CD4-positive, alpha-beta T cell treated with Interferon gamma for 1 hour (primary cell): Measurements from ENCODE around the gene STARD13.

ENCODE experiments used
- DNase-seq: peaks from one replicate; pipeline ENCODE4 v3.0.0-alpha.2; 2020

The STARD13 gene

GRCh38 chr13:33139780-33140535 is 145.6 kb downstream of the STARD13 start:
- no peak for DNase-seq

GRCh38 chr13:33139184-33139583 is 146.4 kb downstream of the STARD13 start:
- no peak for DNase-seq

GRCh38 chr13:33138441-33138840 is 147.1 kb downstream of the STARD13 start:
- no peak for DNase-seq

DNA sequence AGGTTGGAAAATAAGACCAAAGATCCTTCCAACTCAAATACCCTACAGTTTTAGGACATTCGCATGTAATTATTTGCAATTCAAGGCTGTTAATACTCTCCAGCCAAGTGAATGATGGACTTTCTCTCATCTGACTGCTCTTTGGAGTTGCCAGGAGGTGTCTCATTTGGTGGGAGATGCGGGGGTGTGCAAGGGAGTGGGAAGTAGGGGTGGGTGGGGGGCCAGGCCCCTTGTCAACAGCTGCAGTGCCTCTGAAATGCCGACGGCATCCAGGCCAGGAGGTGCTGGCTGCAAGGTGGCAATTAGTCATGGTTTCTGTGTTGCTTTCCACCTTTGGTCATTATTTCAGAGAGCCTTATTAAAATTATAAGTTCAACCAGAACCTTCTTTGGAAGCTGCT is 147.8 kb downstream of the STARD13 start:
- DNase-seq = no peak

- no peak for DNase-seq
These were observed 150.5 kb downstream of the STARD13 start for GRCh38 chr13:33135097-33135496.

DNA sequence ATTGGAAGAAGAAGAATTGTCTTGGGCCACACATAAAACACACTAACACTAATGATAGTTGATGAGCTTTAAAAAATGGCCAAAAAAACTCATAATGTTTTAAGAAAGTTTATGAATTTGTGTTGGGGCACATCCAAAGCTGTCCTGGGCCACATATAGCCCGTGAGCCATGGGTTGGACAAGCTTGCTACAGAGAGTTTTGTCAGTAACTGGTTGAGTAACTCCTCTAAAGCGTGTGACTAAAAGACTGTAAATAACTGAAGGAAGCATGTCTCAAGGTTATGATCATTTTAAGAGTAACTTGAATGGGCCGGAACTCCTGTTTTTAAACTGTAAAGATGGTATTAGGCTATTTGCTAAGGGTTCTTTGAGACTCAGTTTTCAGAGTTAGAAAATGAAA is 151.3 kb downstream of the STARD13 start:
- DNase-seq = no peak

DNA sequence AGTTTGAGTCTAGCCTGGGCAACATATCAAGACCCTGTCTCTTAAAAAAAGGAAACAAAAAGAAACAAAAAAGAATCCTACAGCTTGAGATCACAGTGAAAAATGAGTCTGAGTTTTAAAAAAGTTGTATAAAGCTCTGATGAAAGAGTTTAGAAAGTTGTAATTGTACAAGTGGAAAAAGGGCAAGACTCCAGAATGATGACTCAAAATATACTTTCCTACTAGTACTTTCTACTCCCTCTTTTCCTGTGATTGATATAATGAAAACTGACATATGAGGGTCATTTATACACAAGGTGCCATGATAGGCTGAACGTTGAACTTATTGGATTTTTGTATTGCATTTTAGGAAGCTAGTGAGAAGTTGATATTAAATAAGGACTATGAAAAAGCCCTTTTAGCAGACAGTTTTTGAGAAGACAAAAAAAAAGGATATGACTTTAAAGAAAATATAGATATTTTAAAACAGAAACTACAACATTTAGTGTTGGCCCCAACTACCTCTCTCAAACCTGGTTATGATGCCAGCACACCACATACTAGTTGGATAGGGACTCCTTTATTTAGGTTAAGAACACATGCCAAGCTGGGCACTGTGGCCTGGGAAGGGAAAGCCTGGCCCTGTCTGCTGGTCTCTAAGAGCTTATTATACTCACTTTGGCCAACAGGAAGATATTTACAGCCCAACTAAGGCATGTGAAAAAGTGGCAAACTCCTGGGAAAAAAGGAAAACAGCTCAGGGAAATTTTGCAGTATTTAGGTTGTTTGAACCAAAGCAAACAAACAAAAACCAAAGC is 152.7 kb downstream of the STARD13 start:
- DNase-seq = no peak

DNA sequence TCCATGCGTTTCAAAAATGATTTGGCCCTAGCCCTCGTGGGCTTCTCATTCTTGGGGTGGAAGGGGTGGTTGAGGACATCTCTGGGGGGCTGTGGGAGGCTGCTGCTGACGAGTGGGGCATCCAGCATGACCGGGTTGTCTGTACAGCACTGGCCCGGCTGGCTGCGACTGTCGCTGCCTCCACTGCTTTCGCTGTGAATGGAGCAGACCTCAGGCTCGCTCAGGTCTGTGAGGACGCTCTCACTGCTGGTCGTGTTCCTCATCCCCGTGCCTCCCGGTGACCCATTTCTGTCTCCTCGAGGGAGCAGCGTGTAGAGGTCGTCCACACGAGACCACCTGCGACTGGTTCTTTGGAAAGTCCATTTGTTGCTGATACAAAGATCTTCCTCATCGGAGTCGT is 155.7 kb downstream of the STARD13 start:
- DNase-seq = no peak

DNA sequence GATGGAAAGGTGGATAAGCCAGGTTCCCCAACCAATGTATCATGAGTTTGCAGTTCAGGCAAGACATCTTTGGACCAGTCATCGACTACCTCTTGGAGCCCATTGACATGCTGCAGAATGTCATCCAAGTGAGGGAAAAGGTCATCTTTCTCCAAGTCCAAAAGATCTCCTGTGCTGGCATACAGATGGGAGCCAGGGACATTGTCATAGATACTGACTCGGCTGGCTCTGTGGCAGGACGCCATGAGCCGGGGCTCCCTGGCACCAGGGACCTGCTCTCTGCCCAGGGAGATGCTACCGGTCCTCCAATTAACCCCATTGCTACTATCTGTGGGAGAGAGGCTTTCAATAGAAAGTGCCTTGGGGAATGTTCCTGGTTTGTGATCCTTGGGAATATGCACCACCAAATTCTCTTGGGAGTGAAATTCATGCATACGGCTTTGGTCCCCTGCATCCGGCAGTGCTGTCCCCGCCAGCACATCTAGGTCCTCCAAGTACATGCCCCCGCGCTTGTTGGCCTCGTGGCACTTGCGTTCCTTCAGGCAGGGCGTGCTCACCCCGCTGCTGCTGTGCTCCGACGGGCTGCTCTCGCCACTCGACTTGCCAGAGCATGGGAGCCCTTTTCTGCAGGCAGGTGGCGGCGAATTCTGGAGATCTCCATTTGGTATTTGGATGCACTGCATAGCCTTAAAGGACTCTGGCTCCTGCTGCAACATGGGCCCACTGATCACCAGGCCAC is 156.3 kb downstream of the STARD13 start:
- no peak for DNase-seq

GRCh38 chr13:33128134-33128533 is 157.4 kb downstream of the STARD13 start:
- DNase-seq = no peak

- no peak for DNase-seq
These were observed 158.5 kb downstream of the STARD13 start for GRCh38 chr13:33127009-33127551.

GRCh38 chr13:33125821-33126570 is 159.6 kb downstream of the STARD13 start:
- no peak for DNase-seq

GRCh38 chr13:33123066-33123859 is 162.3 kb downstream of the STARD13 start:
- DNase-seq = peak; percentile 25

DNA sequence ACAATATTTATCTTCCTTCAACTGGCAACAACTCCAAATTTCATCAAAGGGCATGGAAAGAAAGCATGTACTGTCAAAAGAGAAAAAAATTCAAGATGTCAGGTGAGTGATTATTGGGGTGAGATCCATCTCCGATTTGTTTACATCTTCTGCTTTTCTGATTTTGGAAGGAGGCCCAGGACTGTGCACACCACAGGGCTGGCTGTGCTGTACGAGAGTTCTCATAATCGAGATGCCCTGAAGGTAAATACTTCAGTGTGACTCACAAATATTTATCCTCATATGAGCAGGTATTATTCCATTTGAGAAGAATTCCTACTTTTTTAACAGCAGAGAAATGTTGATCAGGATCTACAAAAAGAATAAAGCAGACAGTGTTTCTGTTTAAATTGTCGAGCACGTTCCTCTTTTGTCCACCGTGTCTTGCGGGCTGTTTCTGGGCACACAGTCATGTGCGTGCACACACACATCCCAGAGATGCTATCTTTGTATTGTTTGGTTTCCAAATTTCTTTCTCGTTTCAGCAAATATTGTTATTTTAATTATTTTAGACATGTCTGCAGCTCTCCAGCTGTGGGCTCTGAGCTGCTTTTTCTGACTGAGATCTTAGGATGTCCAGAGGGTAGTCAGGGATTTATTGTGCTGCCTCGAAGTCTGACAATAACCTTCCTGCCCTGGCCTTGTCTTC is 165.6 kb downstream of the STARD13 start:
- DNase-seq = no peak

DNA sequence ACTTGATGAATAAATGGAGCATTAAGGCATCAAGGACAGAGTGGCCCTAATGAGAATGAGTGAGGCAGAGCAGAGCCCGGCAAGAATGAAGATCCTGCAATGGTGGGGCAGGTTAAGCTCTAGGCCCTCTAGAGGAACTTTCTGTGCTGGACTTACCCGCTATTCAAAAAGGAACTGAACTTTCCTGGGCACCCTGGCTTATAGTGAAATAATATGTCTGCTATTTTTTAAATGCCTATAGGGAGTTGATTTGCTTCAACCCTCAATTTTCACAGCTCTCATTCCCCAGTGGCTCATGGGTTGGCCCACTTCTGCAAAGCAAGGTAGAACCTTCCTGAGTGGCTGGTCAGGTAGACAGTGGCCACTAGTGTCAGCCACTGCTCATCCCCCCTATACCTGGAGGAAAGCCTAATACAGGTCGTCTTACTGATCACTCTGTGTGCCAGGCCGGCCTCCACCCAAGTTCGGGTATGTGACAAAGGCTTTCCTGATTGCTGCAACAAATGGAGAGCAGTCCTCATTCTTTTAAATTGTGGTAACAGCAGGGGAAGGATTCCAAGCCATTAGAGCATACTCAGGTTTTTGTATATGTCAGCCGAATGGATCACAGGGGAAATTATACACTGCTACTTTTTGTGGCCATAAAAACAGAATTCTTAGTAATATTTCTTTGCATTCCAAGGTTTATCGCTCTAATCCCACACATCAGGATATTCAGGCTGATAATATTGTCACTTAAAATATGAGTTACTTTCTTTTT is 166.4 kb downstream of the STARD13 start:
- no peak for DNase-seq

GRCh38 chr13:33116321-33117010 is 169.1 kb downstream of the STARD13 start:
- no peak for DNase-seq

GRCh38 chr13:33115274-33115673 is 170.3 kb downstream of the STARD13 start:
- no peak for DNase-seq

DNA sequence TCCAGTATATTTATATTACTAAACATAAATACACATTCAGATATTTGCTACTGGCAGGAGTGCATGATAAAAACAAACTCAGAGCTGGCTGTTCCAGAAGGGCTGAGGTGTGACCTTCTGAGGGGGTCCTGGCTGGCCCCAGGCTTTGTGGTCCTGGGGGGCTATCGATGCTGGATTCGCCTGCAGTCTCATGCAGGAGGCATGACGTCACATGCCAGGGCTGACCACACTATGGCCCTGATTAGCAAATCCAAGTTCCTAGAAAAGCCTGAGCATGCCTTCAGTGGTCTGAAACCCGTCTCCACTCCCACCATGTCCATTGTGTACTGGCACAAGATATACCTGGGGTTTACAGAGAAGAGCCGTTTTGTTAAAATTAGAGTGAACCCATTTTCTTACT is 171.4 kb downstream of the STARD13 start:
- DNase-seq = no peak

- no peak for DNase-seq
These were observed 172.8 kb downstream of the STARD13 start for GRCh38 chr13:33112766-33113165.
